Gastroesophageal sphincter (tissue), 3 donors: Measurements from ENCODE around the gene PACRG.

ENCODE experiments used
- EP300 ChIP-seq: sonication (generic); formaldehyde crosslinking; IDR thresholded peaks from one replicate; pipeline ENCODE4 v1.6.1; 2017; ENCODE audit warnings: antibody characterized with exemption, mild to moderate bottlenecking
- POLR2A ChIP-seq, 2 donors: fragments of 450-650 bp; IDR thresholded peaks; one replicate each; pipeline ENCODE4 v1.6.1; 2017; ENCODE audit warnings: antibody characterized with exemption in 2 of 2, mild to moderate bottlenecking in 2 of 2, moderate library complexity in 1 of 2
- POLR2AphosphoS5 ChIP-seq: sonication (generic); formaldehyde crosslinking; IDR thresholded peaks from one replicate; pipeline ENCODE4 v1.6.1; 2017; ENCODE audit warnings: antibody characterized with exemption
- TF ChIP-seq, protein P1 (sequence below), 4 experiments: fragments of 200-600 bp in 2 of 4; fragments of 450-650 bp in 2 of 4; sonication (generic) in 1 of 4; IDR thresholded peaks; one replicate each; pipeline ENCODE4 v1.5.1; 2017 to 2019; ENCODE audit warnings: antibody characterized with exemption in 4 of 4, mild to moderate bottlenecking in 2 of 4, moderate library complexity in 2 of 4

- TF ChIP-seq, protein P1, sequence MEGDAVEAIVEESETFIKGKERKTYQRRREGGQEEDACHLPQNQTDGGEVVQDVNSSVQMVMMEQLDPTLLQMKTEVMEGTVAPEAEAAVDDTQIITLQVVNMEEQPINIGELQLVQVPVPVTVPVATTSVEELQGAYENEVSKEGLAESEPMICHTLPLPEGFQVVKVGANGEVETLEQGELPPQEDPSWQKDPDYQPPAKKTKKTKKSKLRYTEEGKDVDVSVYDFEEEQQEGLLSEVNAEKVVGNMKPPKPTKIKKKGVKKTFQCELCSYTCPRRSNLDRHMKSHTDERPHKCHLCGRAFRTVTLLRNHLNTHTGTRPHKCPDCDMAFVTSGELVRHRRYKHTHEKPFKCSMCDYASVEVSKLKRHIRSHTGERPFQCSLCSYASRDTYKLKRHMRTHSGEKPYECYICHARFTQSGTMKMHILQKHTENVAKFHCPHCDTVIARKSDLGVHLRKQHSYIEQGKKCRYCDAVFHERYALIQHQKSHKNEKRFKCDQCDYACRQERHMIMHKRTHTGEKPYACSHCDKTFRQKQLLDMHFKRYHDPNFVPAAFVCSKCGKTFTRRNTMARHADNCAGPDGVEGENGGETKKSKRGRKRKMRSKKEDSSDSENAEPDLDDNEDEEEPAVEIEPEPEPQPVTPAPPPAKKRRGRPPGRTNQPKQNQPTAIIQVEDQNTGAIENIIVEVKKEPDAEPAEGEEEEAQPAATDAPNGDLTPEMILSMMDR (IDR thresholded peaks at IDR 0.05), result no peak
- TF ChIP-seq POLR2A (IDR thresholded peaks at IDR 0.05) (no peak), POLR2AphosphoS5 (no peak), EP300 (no peak)
Measured at GRCh38 chr6:163354761-163355425, 627.1 kb downstream of the PACRG start.
